NCI-H2227 (cell line): ENCODE results near the gene LCMT2.

ENCODE experiments used
- DNase-seq: peaks from one replicate; lab custom pipeline; 2025; ENCODE audit not compliant: unreplicated experiment; lab: John Stamatoyannopoulos, UW

The LCMT2 gene

DNA sequence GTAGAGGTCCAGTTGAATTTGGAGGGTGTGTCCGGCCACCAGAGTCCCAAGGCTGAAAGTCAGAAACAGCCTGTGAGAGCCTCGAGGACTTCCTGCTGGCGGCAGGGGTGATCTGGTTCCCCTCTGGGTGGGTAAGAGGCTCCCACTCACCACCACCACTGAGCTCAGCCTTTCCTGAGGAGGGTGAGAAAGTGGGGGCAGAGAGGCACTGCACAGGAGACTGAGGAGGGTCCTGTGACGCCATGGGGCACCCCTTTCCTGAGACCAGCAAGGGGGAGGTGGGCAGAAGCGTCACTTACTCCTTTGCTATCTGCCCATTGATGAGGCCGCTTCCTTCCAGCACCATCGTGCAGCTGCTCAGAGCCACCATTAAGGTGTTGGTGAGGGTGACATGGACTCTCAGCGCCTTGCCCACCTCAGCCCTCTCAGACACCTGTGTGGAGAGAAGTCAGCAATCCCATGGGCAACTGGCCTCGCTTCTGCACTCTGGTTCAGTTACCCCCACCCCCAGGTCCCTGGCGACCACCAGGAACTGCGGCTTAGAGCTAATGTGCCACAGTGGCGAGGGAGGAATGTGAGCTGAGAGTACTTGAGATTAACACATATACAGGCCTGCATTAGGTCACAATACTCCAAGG is 53.7 kb downstream of the LCMT2 start:
- DNase-seq, result no peak

GRCh38 chr15:43275740-43276562 is 54.4 kb downstream of the LCMT2 start:
- no peak for DNase-seq

DNA sequence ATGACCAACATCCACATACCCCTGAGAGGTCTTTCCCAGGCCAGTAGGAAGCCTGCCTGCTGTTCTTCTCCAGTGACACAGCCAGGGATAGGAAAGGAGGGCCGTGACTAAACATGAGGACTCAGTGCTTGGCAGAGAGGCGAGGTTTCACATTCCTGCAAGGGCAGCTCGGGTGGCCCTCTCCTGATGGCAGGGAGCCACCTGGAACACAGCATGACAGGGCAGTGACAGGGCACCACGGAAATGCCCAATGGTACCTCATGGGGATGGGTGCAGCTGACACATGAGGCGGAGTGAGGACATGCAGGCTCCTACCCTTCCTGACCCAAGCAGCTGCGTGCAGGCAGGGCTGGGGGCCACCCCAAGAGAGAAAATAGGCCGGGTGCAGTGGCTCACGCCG is 56.2 kb downstream of the LCMT2 start:
- no peak for DNase-seq
